ENCODE measurements around the gene LHFPL3.

LHFPL3 gene

GRCh38 chr7:104509874-104510273 lies 181.5 kb downstream of the LHFPL3 start:
- no peak for TF ChIP-seq ZFX (IDR thresholded peaks at IDR 0.05; ENCODE audit: borderline replicate concordance)
- H3K27ac ChIP-seq: no peak overlapping the region

GRCh38 chr7:104524853-104525252 lies 196.4 kb downstream of the LHFPL3 start:
- TF ChIP-seq ZFX (IDR thresholded peaks at IDR 0.05; ENCODE audit: borderline replicate concordance): no peak
- TF ChIP-seq CTCF (IDR thresholded peaks at IDR 0.05): no peak
- no peak overlapping the region for H3K27ac ChIP-seq

GRCh38 chr7:104528142-104528541 lies 199.7 kb downstream of the LHFPL3 start:
- no peak overlapping the region for H3K27ac ChIP-seq
- TF ChIP-seq ZFX (IDR thresholded peaks at IDR 0.05; ENCODE audit: borderline replicate concordance): no peak
- no peak for TF ChIP-seq CTCF (IDR thresholded peaks at IDR 0.05)

- H3K27ac ChIP-seq: no peak overlapping the region
- TF ChIP-seq CTCF (IDR thresholded peaks at IDR 0.05) (no peak), ZFX (IDR thresholded peaks at IDR 0.05; ENCODE audit: borderline replicate concordance) (no peak)
These were observed 201.2 kb downstream of the LHFPL3 start for GRCh38 chr7:104529567-104529966.

- H3K27ac ChIP-seq: no peak overlapping the region
- TF ChIP-seq ZFX (IDR thresholded peaks at IDR 0.05; ENCODE audit: borderline replicate concordance): no peak
- no peak for TF ChIP-seq CTCF (IDR thresholded peaks at IDR 0.05)
These were observed 201.8 kb downstream of the LHFPL3 start for GRCh38 chr7:104530251-104530650.

- no peak for TF ChIP-seq CTCF (IDR thresholded peaks at IDR 0.05)
- H3K27ac ChIP-seq: no peak overlapping the region
These were observed 205.7 kb downstream of the LHFPL3 start for GRCh38 chr7:104534149-104534548.

GRCh38 chr7:104535841-104536240 lies 207.4 kb downstream of the LHFPL3 start:
- no peak for TF ChIP-seq ZFX (IDR thresholded peaks at IDR 0.05; ENCODE audit: borderline replicate concordance)
- TF ChIP-seq CTCF (IDR thresholded peaks at IDR 0.05): no peak
- H3K27ac ChIP-seq: no peak overlapping the region

- TF ChIP-seq ZFX (IDR thresholded peaks at IDR 0.05; ENCODE audit: borderline replicate concordance) (no peak), CTCF (IDR thresholded peaks at IDR 0.05) (no peak)
- no peak overlapping the region for H3K27ac ChIP-seq
These were observed 208.6 kb downstream of the LHFPL3 start for GRCh38 chr7:104536956-104537355.
